HAP-1 (cell line): ENCODE data around the gene MAPK6.

Experiments used
- DNase-seq, 2 experiments: peaks; one replicate each; pipeline ENCODE4 v3.0.0-alpha.2; 2016 to 2020; ENCODE audit warnings: low spot score in 2 of 2
- H3K27me3 ChIP-seq: fragments of 250-450 bp; sonication (Bioruptor Pico); 2 replicates; pipeline ENCODE4 v1.5.1; 2020; ENCODE audit warnings: low read depth, mild to moderate bottlenecking, moderate library complexity
- H3K36me3 ChIP-seq: fragments of 250-450 bp; sonication (Bioruptor Pico); replicated peaks from 2 replicates; pipeline ENCODE4 v1.5.1; 2020; ENCODE audit warnings: mild to moderate bottlenecking
- H3K4me1 ChIP-seq: fragments of 250-450 bp; sonication (Bioruptor Pico); 2 replicates; pipeline ENCODE4 v1.5.1; 2020; ENCODE audit warnings: mild to moderate bottlenecking
- H3K4me3 ChIP-seq: fragments of 250-450 bp; sonication (Bioruptor Pico); 2 replicates; pipeline ENCODE4 v1.5.1; 2020; ENCODE audit warnings: mild to moderate bottlenecking, moderate library complexity
- H3K9me3 ChIP-seq: fragments of 250-450 bp; sonication (Bioruptor Pico); 2 replicates; pipeline ENCODE4 v1.5.1; 2020; ENCODE audit warnings: mild to moderate bottlenecking, moderate library complexity
- in situ Hi-C: fragments of 300-500 bp; cut with MboI; formaldehyde crosslinking; loops from 3 replicates; pipeline ENCODE4 v1.14.3; 2020; ENCODE audit warnings: low sequenced_read_pairs, inconsistent platforms, mixed read lengths

MAPK6 gene

GRCh38 chr15:52114261-52115055 is 95.4 kb downstream of the MAPK6 start:
- Histone ChIP-seq H3K4me3 (no peak overlapping the region), H3K9me3 (no peaks in the 10 kb centered on the region), H3K4me1 (peaks cover 8% of the 10 kb centered on the region), H3K36me3 (no peaks in the 10 kb centered on the region; the same call in 1 of the 2 replicates), H3K27me3 (no peaks in the 10 kb centered on the region)
- in situ Hi-C loops = no loop called here
- no peak for DNase-seq

GRCh38 chr15:52115598-52116427 is 96.8 kb downstream of the MAPK6 start:
- H3K27me3 ChIP-seq = no peaks in the 10 kb centered on the region
- no peak for DNase-seq

More at GRCh38 chr15:52115598-52116427, 96.8 kb downstream of the MAPK6 start:
- no peak overlapping the region for H3K4me3 ChIP-seq
- peaks cover 8% of the 10 kb centered on the region for H3K4me1 ChIP-seq
- no peaks in the 10 kb centered on the region; the same call in 1 of the 2 replicates for H3K36me3 ChIP-seq
- H3K9me3 ChIP-seq = no peaks in the 10 kb centered on the region
- in situ Hi-C loops = no loop called here
